Mucosa of descending colon (tissue), 3 donors: Measurements from ENCODE around the gene PLAA. TPM values are rescaled to one million over a fixed set of nuclear protein-coding genes. Genes with fewer than 3 reads are reported as not detected.

Source experiments
- ATAC-seq: fragments of 200-7000 bp; cut with Tn5 transposase; one replicate; pipeline ENCODE4 v1.9.1; 2020; ENCODE audit warnings: mild to moderate bottlenecking, moderate library complexity
- DNase-seq, 3 donors: peaks; one replicate each; pipeline ENCODE4 v3.0.0-alpha.2; 2020
- H3K36me3 ChIP-seq: fragments of 200-600 bp; one replicate; pipeline ENCODE4 v1.8.0; 2021; ENCODE audit warnings: low read depth, mild to moderate bottlenecking
- H3K4me1 ChIP-seq: fragments of 200-600 bp; one replicate; pipeline ENCODE4 v1.8.0; 2021; ENCODE audit warnings: low read depth, mild to moderate bottlenecking
- H3K4me3 ChIP-seq: fragments of 200-600 bp; one replicate; pipeline ENCODE4 v1.8.0; 2021; ENCODE audit warnings: mild to moderate bottlenecking
- H3K9me3 ChIP-seq: fragments of 200-600 bp; one replicate; pipeline ENCODE4 v1.8.0; 2021; ENCODE audit warnings: mild to moderate bottlenecking
- CTCF ChIP-seq: fragments of 200-600 bp; IDR thresholded peaks from one replicate; pipeline ENCODE4 v1.8.0; 2022; ENCODE audit warnings: antibody characterized with exemption, mild to moderate bottlenecking
- intact Hi-C, 2 donors: fragments of 100-400 bp; cut with DNase I in 1 of 2; cut with micrococcal nuclease in 1 of 2; formaldehyde crosslinking; loops; one replicate each; pipeline versions ENCODE4 v1.11.0 to v1.11.1; 2022; cut with DNase I, micrococcal nuclease
- total RNA-seq, 3 donors: library from RNA; stranded (reverse); fragmentation: NEBNext Ultra II Directional in 2 of 3; extraction: Animal tissue kit (Norgen Biotek cat#: 25700) in 2 of 3; gene quantifications; one replicate each; pipeline versions ENCODE4 v1.2.1 to v1.2.4, GENCODE V29; 2021 to 2023
- donor health status: DM: no; HTN: no; CAD: no; lungs with moderate emphysema.
- donor health status: DM: no; HTN: no; CAD: no.
- donor health status: DM: no; HTN: yes; CAD: no.

PLAA gene
- total RNA-seq, 3 donors from 2014 or later: 24.8 to 28.4 (median 27.8) TPM

- no peaks in the 10 kb centered on the region for H3K36me3 ChIP-seq
- H3K4me1 ChIP-seq: peaks cover 16% of the 10 kb centered on the region
- intact Hi-C loops: no loop called here
- peaks cover 10% of the 10 kb centered on the region for H3K9me3 ChIP-seq
- DNase-seq (no peak), ATAC-seq (no peak)
- TF ChIP-seq CTCF: no peak
- no peak overlapping the region for H3K4me3 ChIP-seq
Observed at GRCh38 chr9:26940779-26941178, 6.3 kb downstream of the PLAA start.

- peaks cover 9% of the 10 kb centered on the region for H3K4me1 ChIP-seq
- H3K36me3 ChIP-seq: no peaks in the 10 kb centered on the region
- no peak overlapping the region for H3K4me3 ChIP-seq
- H3K9me3 ChIP-seq: peaks cover 10% of the 10 kb centered on the region
- DNase-seq (no peak), ATAC-seq (no peak)
- intact Hi-C loops: no loop called here
- no peak for TF ChIP-seq CTCF
Observed at GRCh38 chr9:26939955-26940711, 6.9 kb downstream of the PLAA start.

- intact Hi-C loops: no loop called here
- no peaks in the 10 kb centered on the region for H3K4me1 ChIP-seq
- DNase-seq (no peak), ATAC-seq (no peak)
- TF ChIP-seq CTCF: no peak
- H3K9me3 ChIP-seq: peaks cover 10% of the 10 kb centered on the region
- no peaks in the 10 kb centered on the region for H3K36me3 ChIP-seq
- no peak overlapping the region for H3K4me3 ChIP-seq
Observed at GRCh38 chr9:26937816-26938371, 9.1 kb downstream of the PLAA start.

- Histone ChIP-seq H3K4me1 (no peaks in the 10 kb centered on the region), H3K4me3 (no peak overlapping the region), H3K36me3 (no peaks in the 10 kb centered on the region), H3K9me3 (peaks cover 10% of the 10 kb centered on the region)
- DNase-seq: no peak
- TF ChIP-seq CTCF: no peak
- no peak for ATAC-seq
- intact Hi-C loops: no loop called here
Observed at GRCh38 chr9:26935847-26936246, 11.2 kb downstream of the PLAA start.

GRCh38 chr9:26928902-26929495 lies 18.0 kb downstream of the PLAA start:
- intact Hi-C loops: no loop called here
- DNase-seq (no peak), ATAC-seq (no peak)
- TF ChIP-seq CTCF: no peak
- Histone ChIP-seq H3K4me1 (no peaks in the 10 kb centered on the region), H3K36me3 (no peaks in the 10 kb centered on the region), H3K4me3 (no peak overlapping the region), H3K9me3 (no peaks in the 10 kb centered on the region)
